HepG2 (cell line): ENCODE data around the gene GADD45A. TPM values are rescaled to one million over a fixed set of nuclear protein-coding genes. Genes with fewer than 3 reads are reported as not detected.

ENCODE experiments used
- BRCA1 ChIP-seq: sonication (generic); formaldehyde crosslinking; IDR thresholded peaks from 2 replicates; pipeline ENCODE4 v1.4.0; 2020; ENCODE audit warnings: missing genetic modification reagents
- HIVEP1 ChIP-seq: sonication (generic); formaldehyde crosslinking; IDR thresholded peaks from 2 replicates; pipeline ENCODE4 v1.4.0; 2020; ENCODE audit warnings: mild to moderate bottlenecking, missing genetic modification reagents
- HMG20A ChIP-seq: IDR thresholded peaks from 2 replicates; pipeline ENCODE4 v1.6.1; 2016; ENCODE audit warnings: borderline replicate concordance
- HNF1A ChIP-seq, 2 experiments: sonication (generic) in 1 of 2; formaldehyde crosslinking in 1 of 2; IDR thresholded peaks; 2 replicates each; pipeline versions ENCODE4 v1.4.0 to v1.6.1; 2016 to 2020; ENCODE audit warnings: borderline replicate concordance in 1 of 2, low read depth in 1 of 2, mild to moderate bottlenecking in 1 of 2, missing genetic modification reagents in 1 of 2
- HNRNPUL1 ChIP-seq: fragments of 200-400 bp; formaldehyde crosslinking; IDR thresholded peaks from 2 replicates; pipeline ENCODE4 v1.6.1; 2017; ENCODE audit warnings: low read depth, mild to moderate bottlenecking, low read length, moderate library complexity
- KDM6A ChIP-seq: IDR thresholded peaks from 2 replicates; pipeline ENCODE4 v1.6.1; 2016; ENCODE audit warnings: low read depth
- MEIS1 ChIP-seq: sonication (generic); formaldehyde crosslinking; IDR thresholded peaks from 2 replicates; pipeline ENCODE4 v1.9.0; 2021; ENCODE audit warnings: mild to moderate bottlenecking, missing genetic modification reagents, moderate library complexity, borderline replicate concordance
- PAF1 ChIP-seq: IDR thresholded peaks from 2 replicates; pipeline ENCODE4 v1.6.1; 2016; ENCODE audit warnings: missing genetic modification reagents, missing compliant biosample characterization
- PRDM10 ChIP-seq: sonication (generic); formaldehyde crosslinking; IDR thresholded peaks from 2 replicates; pipeline ENCODE4 v1.4.0; 2020; ENCODE audit warnings: low read depth, missing genetic modification reagents
- SATB2 ChIP-seq: sonication (generic); formaldehyde crosslinking; IDR thresholded peaks from 2 replicates; pipeline ENCODE4 v1.5.0; 2020; ENCODE audit warnings: missing genetic modification reagents
- U2AF1 ChIP-seq: fragments of 200-400 bp; formaldehyde crosslinking; optimal IDR thresholded peaks from 2 replicates; pipeline ENCODE3; 2017; ENCODE audit warnings: mild to moderate bottlenecking, low read depth, low read length
- U2AF2 ChIP-seq: fragments of 200-400 bp; formaldehyde crosslinking; IDR thresholded peaks from 2 replicates; pipeline ENCODE4 v1.6.1; 2017; ENCODE audit warnings: low read depth, mild to moderate bottlenecking, low read length
- ZNF17 ChIP-seq: sonication (generic); formaldehyde crosslinking; IDR thresholded peaks from 2 replicates; pipeline ENCODE4 v1.5.0; 2020; ENCODE audit warnings: mild to moderate bottlenecking, missing genetic modification reagents
- ZNF468 ChIP-seq: sonication (generic); formaldehyde crosslinking; IDR thresholded peaks from 2 replicates; pipeline ENCODE4 v1.8.0; 2022; ENCODE audit warnings: mild to moderate bottlenecking, moderate library complexity, missing genetic modification reagents
- ZNF512B ChIP-seq: sonication (generic); formaldehyde crosslinking; IDR thresholded peaks from 2 replicates; pipeline ENCODE4 v1.5.1; 2020; ENCODE audit warnings: missing genetic modification reagents, mild to moderate bottlenecking, borderline replicate concordance
- ZNF703 ChIP-seq: sonication (generic); formaldehyde crosslinking; IDR thresholded peaks from 2 replicates; pipeline ENCODE4 v1.5.1; 2020; ENCODE audit warnings: missing genetic modification reagents, mild to moderate bottlenecking, moderate library complexity, borderline replicate concordance
- ZNF776 ChIP-seq: sonication (generic); formaldehyde crosslinking; IDR thresholded peaks from 2 replicates; pipeline ENCODE4 v1.4.0; 2020; ENCODE audit warnings: mild to moderate bottlenecking, missing genetic modification reagents
- polyA plus RNA-seq, 8 experiments: library from polyadenylated mRNA; depleted of rRNA in 3 of 8; stranded (reverse) in 7 of 8; unstranded in 1 of 8; fragments of >200 nt; fragmentation: Illumina TruSeq in 4 of 8; extraction: Trizol in 4 of 8; gene quantifications; 2 replicates each; pipeline versions ENCODE4 v1.2.1 to v1.2.3, GENCODE V29; 2011 to 2016; ENCODE audit warnings: low read depth in 4 of 8, missing spikeins in 1 of 8, mixed read lengths in 1 of 8; ENCODE audit not compliant: insufficient read depth in 1 of 8
- total RNA-seq, 5 experiments: library from RNA; depleted of rRNA; stranded (reverse); fragments of >200 nt; fragmentation: Illumina TruSeq; extraction: Trizol; gene quantifications; 2 replicates each; pipeline ENCODE4 v1.2.3, GENCODE V29; 2016; ENCODE audit warnings: low read depth in 1 of 5

GADD45A gene
- total and polyA plus RNA-seq, 2 of the 13 experiments (the other 11 are each of a cell fraction or from before 2014, with no cell fraction given), result 33.2 to 46.2 TPM

GRCh38 chr1:67686267-67687197 lies 1.5 kb downstream of the GADD45A start (continued):
- no peak for TF ChIP-seq PRDM10 (CRISPR knock-in tag)
- peak; percentile 39; the same call in 1 of the 2 replicates for TF ChIP-seq KDM6A (CRISPR knock-in tag)
- TF ChIP-seq ZNF776 (CRISPR knock-in tag), result peak; percentile 70; the same call in 1 of the 2 replicates
- TF ChIP-seq ZNF703 (CRISPR knock-in tag), result no peak
- TF ChIP-seq HNF1A (IDR thresholded peaks at IDR 0.05; ENCODE audit: low read depth), result no peak
- no peak for TF ChIP-seq HNF1A (CRISPR knock-in tag; IDR thresholded peaks at IDR 0.05; ENCODE audit: borderline replicate concordance)
- TF ChIP-seq SATB2, result no peak
- no peak for TF ChIP-seq ZNF512B (CRISPR knock-in tag)
- TF ChIP-seq ZNF468 (CRISPR knock-in tag), result no peak; the same call in 1 of the 2 replicates
- TF ChIP-seq PAF1 (CRISPR knock-in tag), result no peak
- TF ChIP-seq U2AF1, result no peak
- TF ChIP-seq ZNF17 (CRISPR knock-in tag), result no peak
- TF ChIP-seq U2AF2, result no peak
- peak; percentile 50 for TF ChIP-seq HMG20A
- TF ChIP-seq MEIS1 (CRISPR knock-in tag), result no peak; the same call in 1 of the 2 replicates
- TF ChIP-seq HIVEP1 (CRISPR knock-in tag), result peak; percentile 71; the same call in 1 of the 2 replicates
- no peak for TF ChIP-seq BRCA1 (CRISPR knock-in tag)
- TF ChIP-seq HNRNPUL1, result no peak
